ENCODE data around the gene HOMER3.

GRCh38 chr19:18898607-18899408, 42.2 kb downstream of the HOMER3 start:
- no peak; the same call in 1 of the 2 replicates for TF ChIP-seq GATA2 (IDR thresholded peaks at IDR 0.05; ENCODE audit: low read depth, low read length)
- TF ChIP-seq GATA3 (IDR thresholded peaks at IDR 0.05; ENCODE audit: low read depth, low read length): no peak
